GM10847 (cell line): ENCODE data around the gene SCPEP1.

Source experiments
- POLR2A ChIP-seq: IDR thresholded peaks from 2 replicates; pipeline ENCODE4 v1.6.1; 2011; ENCODE audit not compliant: insufficient read length; ENCODE audit errors: extremely low read depth

SCPEP1 gene

GRCh38 chr17:56987283-56987834 is 9.4 kb downstream of the SCPEP1 start:
- no peak for TF ChIP-seq POLR2A

- TF ChIP-seq POLR2A = no peak
These were observed 11.1 kb downstream of the SCPEP1 start for GRCh38 chr17:56988901-56989572.

- no peak for TF ChIP-seq POLR2A
These were observed 14.4 kb downstream of the SCPEP1 start for GRCh38 chr17:56992364-56992763.

- TF ChIP-seq POLR2A = no peak
These were observed 16.3 kb downstream of the SCPEP1 start for GRCh38 chr17:56994009-56994792.

DNA sequence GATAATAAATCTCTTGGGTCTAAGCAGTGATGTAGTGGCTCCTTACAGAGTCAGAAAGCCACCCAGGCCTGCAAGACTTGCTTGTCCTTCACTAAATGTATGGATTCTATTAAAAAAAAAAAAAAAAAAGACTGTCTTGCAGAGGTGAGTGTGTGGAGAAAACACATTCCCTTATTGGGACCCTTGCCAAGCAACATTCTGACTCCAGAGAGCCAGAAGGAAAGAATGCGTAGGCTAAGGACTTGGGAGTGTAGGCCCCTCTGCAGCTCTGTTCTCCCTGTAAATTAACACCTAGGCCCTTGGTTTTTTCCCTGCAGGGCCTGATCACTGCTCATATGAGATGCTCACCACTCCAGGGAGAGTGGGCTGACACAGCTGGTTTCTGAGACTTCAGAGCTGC is 17.8 kb downstream of the SCPEP1 start:
- no peak for TF ChIP-seq POLR2A

DNA sequence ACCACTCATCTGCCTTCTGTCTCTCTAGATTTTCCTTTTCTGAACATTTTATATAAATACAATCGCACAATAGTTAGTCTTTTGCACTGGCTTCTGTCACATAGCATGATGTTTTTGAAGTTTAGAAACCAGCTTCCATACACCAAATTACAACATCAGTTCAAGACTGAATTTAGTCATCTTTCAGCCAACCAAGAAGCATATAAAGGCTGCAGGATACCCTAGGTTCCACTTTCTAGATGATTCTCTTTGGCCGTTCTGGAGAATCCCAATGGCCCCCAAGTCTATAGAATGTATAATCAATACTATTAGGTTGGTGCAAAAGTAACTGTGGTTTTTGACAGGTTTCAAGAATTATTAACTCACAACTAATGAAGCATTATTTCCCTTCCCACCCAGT is 19.4 kb downstream of the SCPEP1 start:
- no peak for TF ChIP-seq POLR2A

DNA sequence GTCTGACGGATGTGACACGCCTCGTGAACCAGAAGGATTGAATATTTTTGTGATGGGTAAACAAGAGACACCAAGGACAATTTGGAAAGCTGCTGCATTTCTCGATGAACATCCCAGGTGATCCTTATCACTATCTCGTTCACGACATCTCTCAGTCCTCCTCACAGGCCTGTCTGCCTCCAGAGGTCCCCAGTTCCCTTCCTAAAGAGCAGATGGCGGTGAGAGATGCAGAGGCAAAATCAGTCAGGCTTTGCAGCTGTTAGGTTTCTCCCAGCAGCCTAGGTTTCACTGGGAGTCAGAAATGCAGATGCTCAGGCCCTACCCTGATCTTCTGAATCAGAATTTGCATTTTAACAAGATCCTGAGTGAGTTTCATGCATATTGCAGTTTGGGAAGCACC is 23.6 kb downstream of the SCPEP1 start:
- TF ChIP-seq POLR2A = no peak

GRCh38 chr17:57002904-57003303 is 25.0 kb downstream of the SCPEP1 start:
- TF ChIP-seq POLR2A = no peak

DNA sequence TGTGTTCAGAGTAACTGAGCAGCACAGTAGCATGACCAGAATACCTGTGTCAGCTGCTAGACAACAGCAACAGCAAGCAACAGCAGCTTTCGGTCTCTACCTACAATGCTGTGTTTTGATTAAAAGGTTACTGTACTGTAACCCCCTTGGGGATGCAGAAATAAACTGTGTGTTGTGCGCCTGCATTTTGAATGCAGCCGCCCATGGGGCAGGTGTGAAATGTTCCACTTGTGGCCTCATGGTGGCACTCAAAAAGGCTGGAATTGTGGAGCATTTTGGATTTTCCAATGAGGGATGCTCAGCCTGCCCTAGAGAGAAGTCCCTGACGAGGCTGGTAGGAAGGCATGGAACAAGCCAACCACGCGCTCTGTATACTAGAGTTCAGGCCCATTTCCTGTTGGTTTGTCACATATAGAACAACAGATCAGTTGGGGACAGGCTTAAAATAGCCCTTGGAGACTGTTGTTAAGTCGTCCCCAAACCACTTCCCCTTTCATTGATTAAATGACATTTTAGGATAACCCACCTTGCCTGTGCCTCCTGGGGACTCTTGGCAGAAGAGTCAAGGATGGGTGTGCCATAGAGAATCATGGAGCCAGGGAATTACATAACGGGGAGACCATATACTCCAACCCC is 27.1 kb downstream of the SCPEP1 start:
- no peak for TF ChIP-seq POLR2A

DNA sequence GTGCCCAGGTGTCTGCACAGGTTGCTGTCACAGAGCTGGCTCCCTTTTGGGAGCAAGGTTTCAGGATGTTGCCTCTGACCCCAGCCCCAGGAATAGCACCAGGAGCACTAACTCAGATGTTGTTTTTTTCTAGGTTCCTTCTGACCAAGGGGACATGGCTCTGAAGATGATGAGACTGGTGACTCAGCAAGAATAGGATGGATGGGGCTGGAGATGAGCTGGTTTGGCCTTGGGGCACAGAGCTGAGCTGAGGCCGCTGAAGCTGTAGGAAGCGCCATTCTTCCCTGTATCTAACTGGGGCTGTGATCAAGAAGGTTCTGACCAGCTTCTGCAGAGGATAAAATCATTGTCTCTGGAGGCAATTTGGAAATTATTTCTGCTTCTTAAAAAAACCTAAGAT is 28.1 kb downstream of the SCPEP1 start:
- no peak for TF ChIP-seq POLR2A

GRCh38 chr17:57008958-57009357 is 31.0 kb downstream of the SCPEP1 start:
- TF ChIP-seq POLR2A = no peak

- no peak for TF ChIP-seq POLR2A
These were observed 32.0 kb downstream of the SCPEP1 start for GRCh38 chr17:57009737-57010445.

DNA sequence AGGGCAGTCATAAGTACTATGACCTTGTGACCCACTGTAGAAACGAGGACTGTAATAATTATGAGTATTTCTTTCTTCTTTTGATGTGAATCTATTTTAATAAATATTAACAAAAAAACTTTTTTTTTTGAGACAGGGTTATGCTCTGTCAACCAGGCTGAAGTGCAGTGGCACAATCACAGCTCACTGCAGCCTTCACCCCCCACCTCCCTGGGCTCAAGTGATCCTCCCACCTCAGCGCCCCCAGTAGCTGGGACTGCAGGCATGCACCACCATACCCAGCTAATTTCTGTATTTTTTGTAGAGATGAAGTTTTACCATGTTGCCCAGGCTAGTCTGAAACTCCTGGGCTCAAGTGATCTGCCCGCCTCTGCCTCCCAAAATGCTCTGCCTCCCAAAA is 32.6 kb downstream of the SCPEP1 start:
- TF ChIP-seq POLR2A = no peak

GRCh38 chr17:57011491-57012015 is 33.6 kb downstream of the SCPEP1 start:
- TF ChIP-seq POLR2A = no peak

DNA sequence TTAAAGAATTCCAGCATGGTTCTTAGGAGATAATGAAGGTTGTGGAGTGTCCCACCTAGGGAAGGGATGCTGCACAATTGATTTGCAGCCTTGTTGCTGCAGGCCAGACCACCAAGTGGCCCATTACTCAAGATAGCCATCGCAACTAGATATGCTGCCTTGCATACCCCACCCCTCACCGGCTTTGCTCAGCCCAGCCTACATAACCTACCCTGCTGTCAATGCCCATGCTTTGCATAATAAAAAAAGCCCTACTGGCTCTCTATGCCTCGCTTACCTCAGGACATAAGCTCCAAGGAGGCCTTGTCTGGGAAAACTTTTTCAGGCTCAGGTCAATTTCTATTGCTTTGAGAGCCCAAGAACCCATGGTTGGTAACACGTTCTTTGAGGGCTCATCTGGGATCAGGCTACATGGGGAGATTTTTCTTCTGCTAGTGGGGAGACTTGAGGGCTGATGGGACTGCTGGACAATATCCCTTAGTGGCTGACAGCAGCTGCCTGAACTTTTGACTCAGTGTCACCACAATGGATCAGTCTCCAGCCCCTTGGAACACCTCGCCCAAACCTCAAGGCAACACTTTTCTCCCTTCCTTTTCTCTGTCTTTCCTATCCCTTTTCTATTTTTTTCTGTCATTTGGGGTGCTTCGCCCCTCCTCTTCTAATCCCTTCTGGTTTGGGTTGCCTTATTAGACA is 38.3 kb downstream of the SCPEP1 start:
- no peak for TF ChIP-seq POLR2A

DNA sequence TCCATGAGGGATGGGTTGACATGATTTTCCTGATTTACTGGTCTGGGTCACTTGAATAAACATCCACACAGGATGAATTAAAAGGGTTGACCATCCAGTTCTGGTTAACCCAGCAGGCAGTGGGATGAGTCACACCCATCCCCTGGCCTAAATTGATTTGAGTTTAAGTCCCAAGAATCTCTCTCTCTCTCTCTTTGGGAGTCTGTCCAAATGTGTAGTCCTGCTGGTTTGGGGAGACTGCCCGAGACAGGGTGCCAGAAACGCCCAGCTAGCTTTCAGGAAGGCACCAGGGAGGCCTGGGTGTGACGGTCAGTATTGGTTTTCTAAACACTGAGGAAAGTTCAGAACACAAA is 38.8 kb downstream of the SCPEP1 start:
- TF ChIP-seq POLR2A = no peak
